CD4-positive, alpha-beta T cell treated with Interleukin-6 for 4 hours (primary cell): ENCODE measurements around the gene TMEM263.
A peak's percentile ranks its signal among the peaks of the same experiment; 100 is the strongest.
"Not testable (repeated sequence)": the region's sequence is repeated elsewhere in the genome, so short reads cannot be mapped to it uniquely, and the experiment has no call there.

Experiments
- DNase-seq: peaks from one replicate; pipeline ENCODE4 v3.0.0-alpha.2; 2020; ENCODE audit warnings: mixed read lengths

Gene TMEM263

DNA sequence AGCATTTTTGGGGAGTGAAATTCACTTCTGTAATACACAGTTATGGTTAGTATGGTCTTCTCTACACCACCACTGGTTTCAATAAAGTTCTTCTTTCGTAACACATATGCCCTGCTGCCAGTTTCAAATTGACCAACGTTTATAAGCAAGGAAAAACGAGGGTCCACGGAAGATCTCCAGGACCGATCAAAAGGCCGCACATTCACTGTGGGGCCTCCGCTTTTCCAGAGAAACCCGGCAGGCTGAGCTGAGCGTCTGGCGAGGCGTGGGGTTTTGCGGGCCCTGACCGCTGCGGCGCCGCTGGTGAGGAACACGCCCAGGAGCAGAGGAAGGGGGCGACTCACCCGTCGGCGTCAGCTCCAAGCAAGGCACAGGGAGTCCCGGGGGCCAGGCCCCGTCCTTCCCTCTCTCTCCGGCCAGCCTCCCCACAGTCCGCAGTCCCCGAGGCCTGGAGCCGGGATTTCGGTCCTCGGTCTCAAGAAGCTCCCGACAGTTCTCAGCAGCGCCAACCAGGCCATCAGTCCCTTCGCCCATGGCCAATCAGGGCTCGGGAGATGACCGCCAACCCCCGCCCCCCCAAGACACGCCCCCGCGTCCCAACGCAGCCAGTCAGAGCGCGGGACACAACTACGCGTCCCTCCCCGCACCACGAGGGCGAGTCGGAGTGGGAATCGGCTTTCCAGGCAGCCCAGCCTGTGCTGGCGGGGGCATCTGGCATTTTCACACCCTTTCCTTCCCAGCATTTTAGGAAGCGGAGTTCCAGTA is 31.1 kb downstream of the TMEM263 start, which contains the start of gene MTERF2:
MTERF2 (minus strand) TSS at position 522 of the 765 bp plus-strand sequence. CDS start 8,432 bp downstream, outside the sequence.
- peak; percentile 87 for DNase-seq

DNA sequence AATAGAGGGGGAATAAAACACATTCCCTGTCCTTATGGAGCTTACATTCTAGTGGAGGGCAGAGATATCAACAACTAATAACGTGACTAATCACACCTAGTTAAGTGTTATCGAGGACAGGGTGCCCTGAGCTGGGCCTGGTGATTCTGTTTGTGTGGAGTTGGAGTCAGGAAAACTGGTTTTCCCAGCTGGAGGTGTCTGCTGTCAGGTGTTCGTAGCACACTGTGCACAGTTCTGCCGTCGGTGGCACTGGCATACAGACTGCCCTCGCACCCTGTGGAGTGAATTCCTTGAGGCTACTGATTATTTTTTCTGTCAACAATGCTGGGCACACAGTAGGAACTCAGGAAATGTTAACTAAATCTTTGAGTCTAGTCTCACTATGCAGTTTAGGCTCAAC is 32.1 kb downstream of the TMEM263 start:
- no peak for DNase-seq

DNA sequence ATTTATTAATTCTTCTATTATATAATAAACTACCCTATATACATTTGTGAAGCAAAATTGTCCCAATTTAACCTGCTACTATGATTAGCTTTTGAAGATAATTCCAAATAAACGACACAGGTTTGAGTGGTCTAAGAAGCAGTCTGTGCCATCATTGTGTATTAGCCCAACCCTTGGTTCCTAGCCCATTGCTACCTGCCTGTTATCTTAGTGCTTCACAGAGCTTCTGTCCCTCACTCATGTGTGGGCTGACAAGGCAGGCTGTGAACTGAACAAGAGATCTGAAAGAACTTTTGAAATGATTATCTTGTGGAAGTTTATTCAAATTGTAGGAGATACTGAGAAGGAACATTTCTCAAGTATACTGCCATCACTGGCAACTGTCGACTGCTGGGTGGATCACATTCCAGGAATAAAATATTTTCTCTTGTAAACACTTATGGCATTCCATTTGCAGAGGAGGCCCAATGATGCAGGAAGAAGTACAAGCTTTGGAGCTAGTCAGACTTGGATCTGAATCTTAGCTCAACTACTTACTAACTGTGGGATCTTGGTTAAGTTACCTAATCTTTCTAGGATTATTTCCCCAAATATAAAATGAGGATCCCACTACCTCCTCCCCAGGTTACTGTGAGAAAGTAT is 39.0 kb downstream of the TMEM263 start:
- DNase-seq: no peak

DNA sequence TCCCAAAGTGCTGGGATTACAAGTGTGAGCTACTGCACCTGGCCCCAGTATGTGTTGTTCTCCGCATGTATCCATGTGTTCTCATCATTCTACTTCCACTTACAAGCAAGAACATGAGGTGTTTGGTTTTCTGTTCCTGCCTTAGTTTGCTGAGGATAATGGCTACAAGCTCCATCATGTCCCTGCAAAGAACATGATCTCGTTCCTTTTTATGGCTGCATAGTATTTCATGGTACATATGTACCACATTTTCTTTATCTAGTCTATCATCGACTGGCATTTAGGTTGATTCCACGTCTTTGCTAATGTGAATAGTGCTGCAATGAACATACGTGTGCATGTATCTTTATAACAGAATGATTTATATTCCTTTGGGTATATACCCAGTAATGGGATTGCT is 40.4 kb downstream of the TMEM263 start:
- not testable (repeated sequence) for DNase-seq

DNA sequence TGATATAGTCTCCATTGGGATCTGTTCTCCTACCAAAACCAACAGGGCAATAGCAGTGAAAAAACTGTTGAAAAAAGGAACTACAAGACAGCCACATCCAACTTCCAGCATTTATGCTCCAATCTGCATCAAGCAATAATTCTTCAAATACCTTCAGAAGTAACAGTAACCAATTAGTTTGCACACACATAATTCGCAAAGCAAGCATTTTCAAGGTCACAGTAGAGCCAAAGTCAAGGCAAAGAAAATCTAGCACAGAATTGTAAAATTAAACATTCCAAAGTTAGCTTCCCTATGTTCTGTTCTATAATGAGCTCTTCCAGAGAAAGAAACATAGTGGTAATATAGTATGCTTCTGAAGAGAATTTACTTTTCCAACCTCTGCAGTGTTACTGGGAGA is 42.2 kb downstream of the TMEM263 start:
- DNase-seq: no peak

DNA sequence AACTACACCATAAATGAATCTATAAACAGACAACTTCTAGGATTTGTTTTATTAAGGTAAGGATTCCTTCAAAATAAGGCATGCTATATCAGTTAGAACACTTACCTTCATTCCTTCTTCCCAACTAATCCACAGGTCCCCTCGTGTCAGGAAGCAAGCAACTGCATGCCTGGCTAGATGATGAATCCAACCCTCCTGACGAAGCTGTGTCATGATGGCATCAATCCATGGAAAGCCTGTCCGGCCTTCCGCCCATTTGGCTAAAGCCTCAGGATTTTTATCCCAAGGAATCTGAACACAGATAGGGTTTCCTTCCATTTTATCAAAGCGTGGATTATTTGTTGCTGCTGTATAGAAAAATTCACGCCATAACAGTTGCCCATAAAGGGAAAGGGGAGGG is 43.7 kb downstream of the TMEM263 start:
- DNase-seq: no peak

DNA sequence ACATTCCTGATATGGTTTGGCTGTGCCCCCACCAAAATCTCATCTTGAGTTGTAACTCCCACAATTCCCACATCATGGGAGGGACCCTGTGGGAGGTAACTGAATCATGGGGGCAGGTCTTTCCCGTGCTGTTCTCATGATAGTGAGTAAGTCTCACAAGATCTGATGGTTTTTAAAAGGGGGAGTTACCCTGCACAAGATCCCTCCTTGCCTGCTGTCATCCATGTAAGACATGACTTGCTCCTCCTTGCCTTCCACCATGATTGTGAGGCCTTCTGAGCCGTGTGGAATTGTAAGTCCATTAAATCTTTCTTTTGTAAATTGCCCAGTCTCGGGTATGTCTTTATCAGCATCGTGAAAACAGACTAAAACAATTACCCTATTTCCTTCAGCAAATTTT is 47.0 kb downstream of the TMEM263 start:
- DNase-seq: not testable (repeated sequence)

DNA sequence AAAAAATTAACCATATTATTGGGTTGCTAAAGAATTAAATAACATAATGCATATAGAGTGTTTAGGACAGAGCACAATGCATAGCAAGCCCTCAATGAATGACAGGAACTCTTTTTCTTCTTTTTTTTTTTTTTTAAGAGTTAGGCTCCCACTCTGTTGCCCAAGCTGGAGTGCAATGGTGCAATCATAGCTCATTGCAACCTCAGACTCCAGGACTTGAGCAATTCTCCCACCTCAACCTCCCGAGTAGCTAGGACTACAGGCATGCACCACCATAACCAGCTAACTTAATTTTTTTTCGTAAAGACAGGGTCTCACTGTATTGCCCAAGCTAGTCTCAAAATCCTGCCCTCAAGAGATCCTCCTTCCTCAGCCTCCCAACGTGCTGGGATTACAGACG is 51.7 kb downstream of the TMEM263 start:
- DNase-seq: no peak

DNA sequence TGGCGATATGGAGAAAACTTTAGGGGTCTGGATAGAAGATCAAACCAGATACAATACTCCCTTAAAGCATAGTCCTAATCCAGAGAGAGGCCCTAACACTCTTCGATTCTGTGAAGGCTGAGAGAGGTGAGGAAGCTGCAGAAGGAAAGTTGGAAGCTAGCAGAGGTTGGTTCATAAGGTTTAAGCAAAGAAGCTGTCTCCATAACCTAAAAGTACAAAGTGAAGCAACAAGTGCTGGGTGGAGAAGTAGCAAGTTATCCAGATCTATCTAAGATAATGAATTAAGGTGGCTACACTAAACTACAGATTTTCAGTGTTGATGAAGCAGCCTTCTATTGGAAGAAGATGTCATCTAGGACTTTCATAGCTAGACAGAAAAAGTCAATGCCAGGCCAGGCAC is 55.8 kb downstream of the TMEM263 start:
- DNase-seq: no peak

DNA sequence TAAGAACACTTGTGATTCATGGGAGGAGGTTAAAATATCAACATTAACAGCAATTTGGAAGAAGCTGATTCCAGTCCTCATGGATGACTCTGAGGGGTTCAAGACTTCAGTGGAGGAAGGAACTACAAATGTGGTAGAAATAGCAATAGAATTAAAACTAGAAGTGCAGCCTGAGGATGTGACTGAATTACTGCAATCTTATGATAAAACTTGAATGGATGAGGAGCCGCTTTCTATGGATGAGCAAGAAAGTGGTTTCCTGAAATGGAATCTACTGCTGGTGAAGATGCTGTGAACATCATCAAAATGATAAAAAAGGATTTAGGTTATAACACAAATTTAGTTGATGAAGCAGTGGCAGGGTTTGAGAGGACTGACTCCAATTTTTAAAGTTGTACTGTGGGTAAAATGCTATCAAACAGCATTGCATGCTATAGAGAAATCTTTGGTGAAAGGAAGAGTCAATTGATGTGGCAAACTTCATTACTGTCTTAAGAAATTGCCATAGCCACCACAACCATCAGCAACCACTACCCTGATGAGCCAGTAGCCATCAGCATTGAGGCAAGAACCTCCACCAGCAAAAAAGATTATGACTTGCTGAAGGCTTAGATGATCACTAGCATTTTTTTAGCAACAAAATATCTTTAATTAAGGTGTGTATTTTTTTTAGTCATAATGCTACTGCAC is 57.2 kb downstream of the TMEM263 start:
- DNase-seq: no peak

DNA sequence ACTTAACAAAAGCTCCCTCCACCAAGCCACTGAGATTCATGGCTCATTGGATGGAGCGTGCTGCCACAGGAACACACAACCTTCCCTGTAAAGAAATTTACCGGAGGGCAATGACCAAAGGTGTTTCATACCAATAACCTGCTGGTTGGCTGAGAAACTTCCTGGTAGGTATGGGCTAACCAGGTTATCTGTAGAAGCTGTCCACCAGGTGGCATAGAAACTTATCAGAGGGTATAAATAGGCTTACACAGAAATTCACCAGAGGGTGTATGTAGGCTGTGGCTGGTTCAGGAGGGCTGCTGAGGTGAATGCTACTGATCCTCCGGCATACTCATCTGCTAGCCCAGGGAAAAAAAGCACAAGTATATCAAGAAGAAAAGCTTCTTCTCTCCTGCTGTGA is 58.3 kb downstream of the TMEM263 start:
- peak; percentile 34 for DNase-seq

DNA sequence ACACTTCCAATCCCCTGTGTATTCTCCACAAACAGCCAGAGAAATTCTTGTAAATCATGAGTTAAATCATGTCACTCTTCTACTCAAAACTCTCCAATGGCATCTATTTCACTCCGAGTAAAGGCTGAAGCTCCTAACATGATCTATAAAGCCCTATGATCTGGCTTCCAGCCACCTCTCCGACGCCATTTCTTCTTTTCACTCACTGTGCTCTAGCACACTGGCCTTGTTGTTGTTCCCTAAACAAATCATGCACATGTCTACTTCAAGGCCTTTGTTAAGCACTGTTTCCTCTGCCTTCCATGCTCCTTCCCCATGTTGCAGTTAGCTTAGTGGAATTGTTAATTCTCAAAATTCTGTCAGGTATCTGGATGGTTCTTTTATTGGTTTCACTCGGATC is 61.3 kb downstream of the TMEM263 start:
- DNase-seq: no peak

DNA sequence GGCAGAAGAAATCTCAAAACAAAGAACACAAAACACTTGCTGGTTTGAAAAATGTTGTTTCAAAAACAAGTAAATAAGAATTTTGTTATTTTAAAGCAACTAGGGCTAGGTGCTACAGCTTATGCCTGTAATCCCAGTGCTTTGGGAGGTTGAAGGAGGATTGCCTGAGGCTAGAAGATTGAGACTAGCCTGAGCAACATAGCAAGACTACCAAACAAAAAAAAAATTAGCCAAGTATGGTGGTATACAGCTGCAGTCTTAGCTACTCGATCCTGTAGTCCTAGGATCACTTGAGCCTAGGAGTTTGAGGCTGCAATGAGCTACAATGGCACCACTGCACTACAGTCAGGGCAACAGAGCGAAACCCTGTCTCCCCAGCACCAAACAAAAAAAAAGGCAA is 63.8 kb downstream of the TMEM263 start:
- DNase-seq: no peak
